CD4-positive, alpha-beta T cell treated with Interleukin-2 at 100 ng/mL for 4 hours (primary cell): ENCODE results near the gene VCP.

ENCODE experiments used
- DNase-seq: peaks from one replicate; pipeline ENCODE4 v3.0.0-alpha.2; 2020; ENCODE audit warnings: low spot score

The VCP gene

GRCh38 chr9:35072461-35073278 lies at the start of gene VCP:
Gene VCP, minus strand, starts transcription at chr9:35072625. Its CDS starts 272 bp downstream, at chr9:35072353.
- DNase-seq, result peak; percentile 99

GRCh38 chr9:35116898-35117551 lies 44.6 kb upstream of the VCP start:
- peak; percentile 93 for DNase-seq

- no peak for DNase-seq
Measured at GRCh38 chr9:35116539-35116897, 44.1 kb upstream of the VCP start.

GRCh38 chr9:35115680-35116538 lies 43.5 kb upstream of the VCP start, which contains the start of gene ATOSB:
Gene ATOSB, minus strand, starts transcription at chr9:35115862. Its CDS starts 7,588 bp downstream, at chr9:35108274.
- peak; percentile 94 for DNase-seq

- DNase-seq, result peak; percentile 56
Measured at GRCh38 chr9:35114840-35115628, 42.6 kb upstream of the VCP start.

- peak; percentile 94 for DNase-seq
Measured at GRCh38 chr9:35114113-35114839, 41.9 kb upstream of the VCP start.

GRCh38 chr9:35112257-35113020 lies 40.0 kb upstream of the VCP start:
- peak; percentile 62 for DNase-seq

GRCh38 chr9:35111001-35111933 lies 38.8 kb upstream of the VCP start:
- DNase-seq, result peak; percentile 99

- DNase-seq, result peak; percentile 23
Measured at GRCh38 chr9:35110327-35110761, 37.9 kb upstream of the VCP start.

- no peak for DNase-seq
Measured at GRCh38 chr9:35108946-35109575, 36.6 kb upstream of the VCP start.

GRCh38 chr9:35108461-35108860 lies 36.0 kb upstream of the VCP start:
- DNase-seq, result no peak

GRCh38 chr9:35107297-35108290 lies 35.2 kb upstream of the VCP start:
- DNase-seq, result no peak

GRCh38 chr9:35106343-35106730 lies 33.9 kb upstream of the VCP start:
- no peak for DNase-seq

- no peak for DNase-seq
Measured at GRCh38 chr9:35105571-35106342, 33.3 kb upstream of the VCP start.

- DNase-seq, result no peak
Measured at GRCh38 chr9:35105126-35105525, 32.7 kb upstream of the VCP start.

- no peak for DNase-seq
Measured at GRCh38 chr9:35104586-35104985, 32.2 kb upstream of the VCP start.
